GM23338 (cell line): ENCODE measurements around the gene DPP3. TPM values are rescaled to one million over a fixed set of nuclear protein-coding genes. Genes with fewer than 3 reads are reported as not detected.

Experiments used
- ATAC-seq: fragments of 200-7000 bp; cut with Tn5 transposase; 3 replicates; pipeline ENCODE4 v1.9.1; 2020
- DNase-seq: peaks from one replicate; pipeline ENCODE4 v3.0.0-alpha.2; 2015; ENCODE audit warnings: low spot score
- H2AFZ ChIP-seq: fragments of 200-600 bp; sonication (generic); 2 replicates; pipeline ENCODE4 v1.8.0; 2016; ENCODE audit warnings: antibody characterized with exemption, mild to moderate bottlenecking, moderate library complexity
- H3F3A ChIP-seq: fragments of 200-600 bp; sonication (generic); replicated peaks from 2 replicates; pipeline ENCODE4 v1.8.0; 2017; ENCODE audit warnings: antibody characterized with exemption, mixed run types, low read depth
- H3K27ac ChIP-seq: fragments of 200-600 bp; sonication (generic); 2 replicates; pipeline ENCODE4 v1.6.1; 2016; ENCODE audit warnings: low read depth
- H3K27me3 ChIP-seq: fragments of 200-600 bp; sonication (generic); 2 replicates; pipeline ENCODE4 v1.8.0; 2016; ENCODE audit warnings: mild to moderate bottlenecking, mixed run types, moderate library complexity; ENCODE audit not compliant: insufficient read depth
- H3K36me3 ChIP-seq: fragments of 200-600 bp; sonication (generic); 2 replicates; pipeline ENCODE4 v1.8.0; 2016; ENCODE audit warnings: mild to moderate bottlenecking; ENCODE audit not compliant: insufficient read depth
- H3K4me1 ChIP-seq: fragments of 200-600 bp; sonication (generic); 2 replicates; pipeline ENCODE4 v1.8.0; 2016; ENCODE audit warnings: mild to moderate bottlenecking, moderate library complexity; ENCODE audit not compliant: insufficient read depth
- H3K4me2 ChIP-seq: fragments of 200-600 bp; sonication (generic); 2 replicates; pipeline ENCODE4 v1.7.1; 2017; ENCODE audit warnings: mixed run types
- H3K4me3 ChIP-seq: fragments of 200-600 bp; sonication (generic); 2 replicates; pipeline ENCODE4 v1.6.1; 2016; ENCODE audit warnings: mixed run types
- H3K79me2 ChIP-seq: fragments of 200-600 bp; sonication (generic); replicated peaks from 2 replicates; pipeline ENCODE4 v1.8.0; 2017; ENCODE audit warnings: mild to moderate bottlenecking; ENCODE audit not compliant: insufficient read depth
- H3K9me2 ChIP-seq: fragments of 200-600 bp; sonication (generic); 2 replicates; pipeline ENCODE4 v1.8.0; 2017; ENCODE audit not compliant: insufficient read depth
- H4K20me1 ChIP-seq: fragments of 200-600 bp; sonication (generic); replicated peaks from 2 replicates; pipeline ENCODE4 v1.8.0; 2017; ENCODE audit warnings: mild to moderate bottlenecking; ENCODE audit not compliant: insufficient read depth
- H3K27ac Mint-ChIP-seq: 2 replicates; pipeline ENCODE4 v1.8.0; 2020; ENCODE audit warnings: inconsistent platforms, mild to moderate bottlenecking, moderate library complexity, mixed read lengths
- H3K27me3 Mint-ChIP-seq: 3 replicates; pipeline ENCODE4 v1.8.0; 2022; ENCODE audit warnings: low read depth, mild to moderate bottlenecking, moderate library complexity, mixed read lengths, inconsistent platforms; ENCODE audit not compliant: insufficient read depth, poor library complexity
- H3K36me3 Mint-ChIP-seq: 3 replicates; pipeline ENCODE4 v1.8.0; 2021; ENCODE audit warnings: low read depth, mild to moderate bottlenecking, inconsistent platforms, moderate library complexity, mixed read lengths
- H3K4me1 Mint-ChIP-seq: 3 replicates; pipeline ENCODE4 v1.8.0; 2020; ENCODE audit warnings: mild to moderate bottlenecking, inconsistent platforms, mixed read lengths
- H3K4me3 Mint-ChIP-seq: 3 replicates; pipeline ENCODE4 v1.8.0; 2021; ENCODE audit warnings: moderate library complexity, mild to moderate bottlenecking, inconsistent platforms, mixed read lengths
- H3K9me3 Mint-ChIP-seq: 3 replicates; pipeline ENCODE4 v1.8.0; 2020; ENCODE audit warnings: moderate library complexity, mild to moderate bottlenecking, inconsistent platforms, mixed read lengths
- CREB1 ChIP-seq: fragments of 250-450 bp; sonication (Bioruptor Pico); IDR thresholded peaks from 2 replicates; pipeline ENCODE4 v1.5.0; 2020; ENCODE audit warnings: low read depth, mild to moderate bottlenecking, moderate library complexity
- EZH2 ChIP-seq: fragments of 200-600 bp; sonication (generic); IDR thresholded peaks from one replicate; pipeline ENCODE4 v1.8.0; 2017; ENCODE audit warnings: antibody characterized with exemption, mild to moderate bottlenecking, low read depth; ENCODE audit not compliant: unreplicated experiment
- EZH2phosphoT487 ChIP-seq: fragments of 200-600 bp; sonication (generic); IDR thresholded peaks from one replicate; pipeline ENCODE4 v1.8.1; 2018; ENCODE audit warnings: antibody characterized with exemption; ENCODE audit not compliant: unreplicated experiment
- ZNF462 ChIP-seq: fragments of 250-450 bp; sonication (Bioruptor Pico); IDR thresholded peaks from 2 replicates; pipeline ENCODE4 v1.5.0; 2020; ENCODE audit warnings: mild to moderate bottlenecking, moderate library complexity
- polyA plus RNA-seq: library from polyadenylated mRNA; unstranded; fragments of >200 nt; fragmentation: Nextera tagmentation; extraction: Ambion mirVana; gene quantifications from 2 replicates; pipeline ENCODE4 v1.2.1, GENCODE V29; 2016
- total RNA-seq: library from RNA; depleted of rRNA; stranded (reverse); fragments of >200 nt; shearing (Covaris generic); gene quantifications from 2 replicates; pipeline ENCODE4 v1.2.3, GENCODE V29; 2014

Gene DPP3
- total and polyA plus RNA-seq, 2 experiments from 2014 or later: 22.7 to 85.9 TPM

GRCh38 chr11:66473167-66473566, 7.1 kb upstream of the DPP3 start (continued):
- no peak for TF ChIP-seq ZNF462

GRCh38 chr11:66473608-66474515, 6.4 kb upstream of the DPP3 start:
- no peak overlapping the region for H3K27ac ChIP-seq
- H3K36me3 ChIP-seq: no peaks in the 10 kb centered on the region; the same call in 1 of the 2 replicates
- no peak overlapping the region for H2AFZ ChIP-seq
- DNase-seq (no peak), ATAC-seq (no peak)
- Mint-ChIP-seq H3K9me3 (no peaks in the 10 kb centered on the region), H3K36me3 (peaks cover 3% of the 10 kb centered on the region; the same call in 1 of the 3 replicates), H3K27ac (no peak overlapping the region), H3K4me1 (peaks cover 32% of the 10 kb centered on the region), H3K27me3 (peaks cover 8% of the 10 kb centered on the region), H3K4me3 (no peak overlapping the region)
- H3K79me2 ChIP-seq: no peaks in the 10 kb centered on the region
- no peak overlapping the region for H3K4me2 ChIP-seq
- H3F3A ChIP-seq: 0 out of 2 replicates have a peak, but pooled peaks cover 9% of the 10 kb centered on the region
- TF ChIP-seq EZH2phosphoT487: no peak
- TF ChIP-seq ZNF462: no peak
- TF ChIP-seq CREB1: no peak
- no peak for TF ChIP-seq EZH2
- H3K27me3 ChIP-seq: no peaks in the 10 kb centered on the region
- no peaks in the 10 kb centered on the region; the same call in 1 of the 2 replicates for H4K20me1 ChIP-seq
- no peaks in the 10 kb centered on the region for H3K9me2 ChIP-seq
- H3K4me1 ChIP-seq: peaks cover 20% of the 10 kb centered on the region
- no peak overlapping the region for H3K4me3 ChIP-seq
